ENCODE data around the gene CSNK2A1. TPM values are rescaled to one million over a fixed set of nuclear protein-coding genes. Genes with fewer than 3 reads are reported as not detected.

CSNK2A1 gene
- total and polyA plus RNA-seq, 5 donors from 2014 or later: 49.6 to 65.3 (median 52.7) TPM

DNA sequence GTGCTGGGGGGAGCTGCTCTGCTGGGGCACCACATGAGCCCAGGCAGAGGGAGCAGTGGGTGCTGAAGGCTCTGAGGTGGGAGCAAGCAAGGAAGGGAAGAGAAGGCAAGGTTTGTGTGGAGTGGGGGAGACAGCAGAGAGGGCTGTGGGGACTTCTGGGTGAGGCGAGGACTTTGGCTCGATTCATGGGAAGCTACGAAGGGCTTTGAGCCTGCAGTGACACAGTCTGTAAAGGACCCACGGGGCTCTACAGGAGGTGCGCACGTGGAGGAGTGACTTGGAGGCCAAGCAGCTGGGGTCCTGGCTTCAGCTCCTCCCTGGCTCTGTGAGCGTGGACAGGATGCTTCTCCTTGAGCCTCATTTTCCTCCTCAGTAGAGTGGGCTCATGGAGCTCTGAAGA is 29.1 kb upstream of the CSNK2A1 start:
- no peaks in the 10 kb centered on the region for H3K4me1 ChIP-seq (ENCODE audit: control insufficient read depth, insufficient read depth, low read length, poor library complexity, severe bottlenecking)
- H3K27ac ChIP-seq (ENCODE audit: insufficient read depth, low read length, poor library complexity, severe bottlenecking): no peak overlapping the region
- no peak for DNase-seq
- H3K4me3 ChIP-seq (ENCODE audit: low read depth, low read length): no peak overlapping the region
- no peak for ATAC-seq (ENCODE audit: low read depth in 2 of 2)
- peaks cover 2% of the 10 kb centered on the region for H3K27me3 ChIP-seq (ENCODE audit: control insufficient read depth, insufficient read depth, low read length)
- Mint-ChIP-seq H3K36me3 (no peaks in the 10 kb centered on the region), H3K27ac (peak overlapping the region in 1 of 3 donors; percentile 40), H3K9me3 (peaks cover 0 to 1% (median 0%) of the 10 kb centered on the region in 7 donors), H3K27me3 (peaks cover 27% of the 10 kb centered on the region), H3K4me1 (no peaks in the 10 kb centered on the region), H3K4me3 (no peak overlapping the region)
- no peaks in the 10 kb centered on the region for H3K9me3 ChIP-seq (ENCODE audit: control insufficient read depth in 2 of 2, low read length in 2 of 2)
- H3K36me3 ChIP-seq (ENCODE audit: control insufficient read depth, insufficient read depth, low read length): no peaks in the 10 kb centered on the region

DNA sequence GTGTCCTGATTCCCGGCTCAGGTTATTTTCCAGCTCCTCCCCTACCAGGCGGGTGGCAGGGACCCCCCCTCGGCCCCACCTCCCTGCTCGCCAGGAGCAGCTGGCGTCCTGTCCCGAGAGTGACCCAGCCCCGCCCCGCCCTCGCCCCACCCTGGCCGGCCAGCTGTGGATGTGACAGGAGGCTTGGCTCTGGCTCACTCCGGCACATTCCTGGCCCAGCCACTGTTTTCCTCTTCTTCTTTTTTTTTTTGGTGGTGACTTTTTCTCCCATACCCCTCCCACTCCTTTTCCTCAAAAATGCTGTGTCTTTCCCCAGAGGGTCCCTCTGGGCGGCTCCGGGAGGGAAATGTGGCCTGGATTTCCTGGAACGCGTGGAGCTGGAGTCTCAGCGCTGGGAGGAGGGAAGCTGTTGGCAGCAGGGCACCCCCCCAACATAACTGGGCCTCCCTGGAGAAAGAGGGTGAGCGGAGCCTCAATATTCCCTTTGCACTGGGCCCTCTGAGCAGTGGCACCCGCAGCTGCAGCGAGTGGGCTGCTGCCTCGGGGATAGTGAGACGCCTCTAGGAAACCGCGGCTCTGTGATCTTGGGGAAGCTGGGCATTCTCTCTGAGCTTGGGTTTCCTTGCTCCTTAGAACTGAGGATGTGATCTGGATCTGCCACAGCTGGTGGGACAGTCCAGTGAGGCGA is 28.3 kb upstream of the CSNK2A1 start:
- Mint-ChIP-seq H3K9me3 (peaks cover 0 to 1% (median 0%) of the 10 kb centered on the region in 7 donors), H3K4me1 (no peaks in the 10 kb centered on the region), H3K4me3 (no peak overlapping the region), H3K36me3 (no peaks in the 10 kb centered on the region), H3K27me3 (peaks cover 27% of the 10 kb centered on the region), H3K27ac (no peak overlapping the region)
- no peak overlapping the region for H3K27ac ChIP-seq (ENCODE audit: insufficient read depth, low read length, poor library complexity, severe bottlenecking)
- H3K4me3 ChIP-seq (ENCODE audit: low read depth, low read length): no peak overlapping the region
- H3K9me3 ChIP-seq (ENCODE audit: control insufficient read depth in 2 of 2, low read length in 2 of 2): no peaks in the 10 kb centered on the region
- no peaks in the 10 kb centered on the region for H3K4me1 ChIP-seq (ENCODE audit: control insufficient read depth, insufficient read depth, low read length, poor library complexity, severe bottlenecking)
- H3K36me3 ChIP-seq (ENCODE audit: control insufficient read depth, insufficient read depth, low read length): no peaks in the 10 kb centered on the region
- H3K27me3 ChIP-seq (ENCODE audit: control insufficient read depth, insufficient read depth, low read length): peaks cover 2% of the 10 kb centered on the region
- ATAC-seq (ENCODE audit: low read depth in 2 of 2) (no peak), DNase-seq (no peak)

DNA sequence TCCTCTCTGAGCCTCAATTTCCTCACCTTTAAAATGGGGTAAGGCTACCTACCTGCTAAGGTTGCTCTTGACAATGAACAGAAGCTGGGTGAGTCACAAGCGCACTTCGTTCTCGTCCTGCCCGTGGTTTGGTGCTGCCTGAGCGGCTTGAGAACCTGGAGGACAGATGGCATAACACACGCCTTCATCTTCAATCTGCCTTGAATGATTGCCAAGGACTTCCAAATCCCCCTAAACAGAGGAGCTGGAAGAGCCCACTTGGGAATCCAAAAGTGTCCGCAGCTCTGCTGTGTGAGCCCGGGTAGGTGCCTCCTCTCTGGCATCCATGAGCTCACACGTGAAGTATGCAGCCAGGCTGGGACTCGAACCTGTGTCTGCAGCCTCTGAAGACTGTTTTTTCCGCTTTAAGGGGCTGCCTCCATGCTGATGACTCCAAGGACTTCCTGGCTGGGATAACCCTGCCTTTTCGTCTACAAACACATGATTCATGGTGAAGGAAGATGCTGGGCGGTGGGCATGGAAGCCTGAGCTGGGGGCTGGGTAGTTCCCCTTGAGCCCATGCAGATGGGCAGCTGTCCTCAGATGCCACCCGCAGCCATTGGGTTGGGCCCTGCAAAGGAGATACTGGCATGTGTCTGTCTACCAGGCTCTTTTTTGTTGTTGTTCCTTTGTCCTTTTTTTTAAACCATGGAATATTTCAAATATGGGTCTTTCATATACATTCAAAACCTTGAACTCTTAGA is 25.3 kb upstream of the CSNK2A1 start:
- no peaks in the 10 kb centered on the region for H3K9me3 ChIP-seq (ENCODE audit: control insufficient read depth in 2 of 2, low read length in 2 of 2)
- ATAC-seq (ENCODE audit: low read depth in 2 of 2) (no peak), DNase-seq (no peak)
- no peak overlapping the region for H3K4me3 ChIP-seq (ENCODE audit: low read depth, low read length)
- Mint-ChIP-seq H3K36me3 (no peaks in the 10 kb centered on the region), H3K27me3 (peaks cover 24% of the 10 kb centered on the region), H3K27ac (no peak overlapping the region), H3K9me3 (no peaks in the 10 kb centered on the region), H3K4me3 (no peak overlapping the region), H3K4me1 (no peaks in the 10 kb centered on the region)
- no peak overlapping the region for H3K27ac ChIP-seq (ENCODE audit: insufficient read depth, low read length, poor library complexity, severe bottlenecking)
- H3K36me3 ChIP-seq (ENCODE audit: control insufficient read depth, insufficient read depth, low read length): no peaks in the 10 kb centered on the region
- no peaks in the 10 kb centered on the region for H3K4me1 ChIP-seq (ENCODE audit: control insufficient read depth, insufficient read depth, low read length, poor library complexity, severe bottlenecking)
- H3K27me3 ChIP-seq (ENCODE audit: control insufficient read depth, insufficient read depth, low read length): peaks cover 2% of the 10 kb centered on the region

DNA sequence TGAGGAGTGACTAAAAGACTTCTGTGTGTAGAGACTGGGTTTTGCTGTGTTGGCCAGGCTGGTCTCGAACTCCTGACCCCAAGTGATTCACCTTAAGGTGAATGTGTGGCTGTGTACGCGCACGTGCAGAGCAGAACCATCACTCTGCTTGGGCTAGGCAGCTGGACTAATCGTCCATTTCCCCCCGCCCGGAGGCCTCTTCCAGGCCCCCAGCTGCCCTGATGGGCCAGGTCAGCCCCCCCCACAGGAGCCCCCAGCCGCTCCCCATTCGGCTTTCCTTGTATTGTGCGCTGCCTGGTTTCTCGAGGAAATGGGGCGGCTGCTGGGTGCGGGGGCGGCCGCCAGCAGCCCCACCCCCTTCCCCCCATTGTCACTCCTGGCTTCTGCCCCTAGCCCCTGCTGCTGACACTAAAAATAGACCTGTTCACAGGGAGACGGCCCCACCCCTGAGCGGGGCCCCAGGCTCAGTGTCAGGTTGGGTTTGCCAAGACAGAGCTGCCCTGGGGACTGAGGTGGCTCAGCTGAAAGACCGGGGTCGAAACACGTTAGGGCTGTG is 24.6 kb upstream of the CSNK2A1 start:
- Mint-ChIP-seq H3K4me1 (no peaks in the 10 kb centered on the region), H3K4me3 (no peak overlapping the region), H3K9me3 (no peaks in the 10 kb centered on the region), H3K27ac (no peak overlapping the region), H3K27me3 (peaks cover 19% of the 10 kb centered on the region), H3K36me3 (no peaks in the 10 kb centered on the region)
- ATAC-seq (ENCODE audit: low read depth in 2 of 2) (no peak), DNase-seq (no peak)
- no peaks in the 10 kb centered on the region for H3K36me3 ChIP-seq (ENCODE audit: control insufficient read depth, insufficient read depth, low read length)
- no peaks in the 10 kb centered on the region for H3K9me3 ChIP-seq (ENCODE audit: control insufficient read depth in 2 of 2, low read length in 2 of 2)
- H3K4me3 ChIP-seq (ENCODE audit: low read depth, low read length): no peak overlapping the region
- H3K4me1 ChIP-seq (ENCODE audit: control insufficient read depth, insufficient read depth, low read length, poor library complexity, severe bottlenecking): no peaks in the 10 kb centered on the region
- H3K27me3 ChIP-seq (ENCODE audit: control insufficient read depth, insufficient read depth, low read length): peaks cover 2% of the 10 kb centered on the region
- H3K27ac ChIP-seq (ENCODE audit: insufficient read depth, low read length, poor library complexity, severe bottlenecking): no peak overlapping the region

DNA sequence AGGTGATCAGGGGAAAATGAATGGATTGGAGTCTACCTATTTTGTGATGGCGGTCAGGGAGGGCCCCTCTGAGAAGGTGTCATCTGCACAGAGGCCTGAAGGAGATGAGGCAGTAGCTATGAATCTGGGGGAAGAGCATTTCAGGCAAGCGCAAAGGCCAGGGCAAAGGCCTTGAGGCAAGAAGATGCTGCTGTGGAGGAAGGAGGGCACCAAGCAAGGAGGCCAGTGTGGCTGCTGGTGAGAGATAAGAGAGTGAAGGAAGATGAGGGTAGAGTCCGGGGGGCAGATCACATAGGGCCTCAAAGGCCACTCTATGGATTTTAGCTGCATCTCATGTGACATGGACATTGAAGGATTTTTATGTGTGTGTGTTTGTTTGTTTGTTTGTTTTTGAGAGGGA is 20.6 kb upstream of the CSNK2A1 start:
- Histone ChIP-seq H3K27ac (ENCODE audit: insufficient read depth, low read length, poor library complexity, severe bottlenecking) (no peak overlapping the region), H3K36me3 (ENCODE audit: control insufficient read depth, insufficient read depth, low read length) (no peaks in the 10 kb centered on the region), H3K9me3 (ENCODE audit: control insufficient read depth in 2 of 2, low read length in 2 of 2) (no peaks in the 10 kb centered on the region), H3K4me3 (ENCODE audit: low read depth, low read length) (no peak overlapping the region), H3K4me1 (ENCODE audit: control insufficient read depth, insufficient read depth, low read length, poor library complexity, severe bottlenecking) (no peaks in the 10 kb centered on the region), H3K27me3 (ENCODE audit: control insufficient read depth, insufficient read depth, low read length) (peaks cover 5% of the 10 kb centered on the region)
- H3K9me3 Mint-ChIP-seq: no peaks in the 10 kb centered on the region
- H3K27ac Mint-ChIP-seq: no peak overlapping the region
- peaks cover 11% of the 10 kb centered on the region for H3K27me3 Mint-ChIP-seq
- no peak overlapping the region for H3K4me3 Mint-ChIP-seq
- DNase-seq: no peak
- no peaks in the 10 kb centered on the region for H3K36me3 Mint-ChIP-seq
- H3K4me1 Mint-ChIP-seq: no peaks in the 10 kb centered on the region
- ATAC-seq (ENCODE audit: low read depth in 2 of 2): no peak

DNA sequence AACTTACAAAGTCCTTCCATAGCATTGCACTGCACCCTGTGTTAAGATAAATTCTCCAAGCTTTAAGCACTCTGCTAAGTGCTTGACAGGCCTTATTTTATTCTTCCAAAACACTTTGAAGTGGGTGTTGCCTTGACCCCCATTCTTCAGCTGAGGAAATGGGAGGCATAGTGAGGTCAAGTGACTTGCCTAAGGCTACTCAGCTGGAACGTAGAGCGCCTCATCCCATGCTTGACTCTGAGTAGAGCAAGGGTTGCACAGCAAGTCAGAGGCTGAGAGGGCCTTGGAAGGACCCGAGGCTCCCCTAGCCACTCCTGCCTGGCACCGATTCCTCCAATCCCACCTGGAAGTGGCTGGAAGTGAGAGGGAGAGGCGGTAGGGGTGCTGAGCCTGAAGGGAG is 19.6 kb upstream of the CSNK2A1 start:
- Histone ChIP-seq H3K36me3 (ENCODE audit: control insufficient read depth, insufficient read depth, low read length) (no peaks in the 10 kb centered on the region), H3K27ac (ENCODE audit: insufficient read depth, low read length, poor library complexity, severe bottlenecking) (no peak overlapping the region), H3K9me3 (ENCODE audit: control insufficient read depth in 2 of 2, low read length in 2 of 2) (no peaks in the 10 kb centered on the region), H3K4me1 (ENCODE audit: control insufficient read depth, insufficient read depth, low read length, poor library complexity, severe bottlenecking) (no peaks in the 10 kb centered on the region), H3K4me3 (ENCODE audit: low read depth, low read length) (no peak overlapping the region), H3K27me3 (ENCODE audit: control insufficient read depth, insufficient read depth, low read length) (peaks cover 3% of the 10 kb centered on the region)
- no peaks in the 10 kb centered on the region for H3K36me3 Mint-ChIP-seq
- H3K4me1 Mint-ChIP-seq: no peaks in the 10 kb centered on the region
- H3K4me3 Mint-ChIP-seq: no peak overlapping the region
- H3K9me3 Mint-ChIP-seq: no peaks in the 10 kb centered on the region
- peaks cover 11% of the 10 kb centered on the region for H3K27me3 Mint-ChIP-seq
- no peak overlapping the region for H3K27ac Mint-ChIP-seq
- ATAC-seq (ENCODE audit: low read depth in 2 of 2) (no peak), DNase-seq (no peak)

DNA sequence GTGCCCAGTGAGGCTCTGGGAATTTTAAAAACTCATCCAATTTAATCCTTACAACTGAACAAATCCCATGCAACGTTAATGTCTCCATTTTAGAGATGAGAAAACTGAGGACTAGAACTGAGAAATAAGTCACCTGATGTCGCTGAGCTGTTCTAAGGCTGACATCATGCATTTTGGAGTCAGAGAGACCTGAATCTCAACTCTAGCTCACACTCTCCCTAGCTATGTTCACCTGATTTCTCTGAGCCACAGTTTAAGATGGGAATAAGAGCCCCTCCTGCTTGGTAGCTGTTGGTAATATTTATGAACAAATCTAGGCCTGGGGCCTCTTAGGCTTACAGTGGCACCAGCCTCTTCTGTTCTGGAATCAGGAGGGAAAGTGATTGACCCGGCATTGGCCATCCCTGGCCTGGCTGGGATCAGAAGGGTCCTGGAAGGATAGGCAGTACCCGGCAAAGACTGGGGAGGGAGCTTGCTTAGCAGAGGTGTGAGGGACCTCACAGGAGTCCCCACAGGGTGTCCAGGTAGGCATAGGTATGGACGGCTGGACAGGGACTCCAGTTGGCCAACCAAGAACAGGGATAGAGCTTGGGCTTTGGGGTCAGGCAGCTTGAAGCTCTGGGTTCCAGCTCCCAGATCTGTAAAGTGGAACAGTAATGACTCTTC is 18.8 kb upstream of the CSNK2A1 start:
- ATAC-seq (ENCODE audit: low read depth in 2 of 2): no peak
- Histone ChIP-seq H3K27me3 (ENCODE audit: control insufficient read depth, insufficient read depth, low read length) (peaks cover 3% of the 10 kb centered on the region), H3K9me3 (ENCODE audit: control insufficient read depth in 2 of 2, low read length in 2 of 2) (no peaks in the 10 kb centered on the region), H3K36me3 (ENCODE audit: control insufficient read depth, insufficient read depth, low read length) (no peaks in the 10 kb centered on the region), H3K4me1 (ENCODE audit: control insufficient read depth, insufficient read depth, low read length, poor library complexity, severe bottlenecking) (no peaks in the 10 kb centered on the region), H3K27ac (ENCODE audit: insufficient read depth, low read length, poor library complexity, severe bottlenecking) (no peak overlapping the region), H3K4me3 (ENCODE audit: low read depth, low read length) (no peak overlapping the region)
- H3K4me3 Mint-ChIP-seq: no peak overlapping the region
- no peaks in the 10 kb centered on the region for H3K36me3 Mint-ChIP-seq
- DNase-seq: no peak
- H3K4me1 Mint-ChIP-seq: no peaks in the 10 kb centered on the region
- H3K27ac Mint-ChIP-seq: no peak overlapping the region
- no peaks in the 10 kb centered on the region for H3K9me3 Mint-ChIP-seq
- H3K27me3 Mint-ChIP-seq: peaks cover 11% of the 10 kb centered on the region

Data from CD4-positive, CD25-positive, alpha-beta regulatory T cell (primary cell).